ENCODE results near the gene ZDHHC9.

- TF ChIP-seq CTCF (IDR thresholded peaks at IDR 0.05; ENCODE audit: insufficient read depth, low read length, poor library complexity, severe bottlenecking) (no peak), EZH2phosphoT487 (conservative IDR thresholded peaks at IDR 0.05; ENCODE audit: low read length) (no peak)
Measured at GRCh38 chrX:129804806-129805205, 38.9 kb downstream of the ZDHHC9 start.
